GM08714 (cell line): ENCODE measurements around the gene CDH15.

Experiments used
- H3K4me3 ChIP-seq: fragments of 200-500 bp; sonication (Bioruptor generic); 2 replicates; pipeline ENCODE4 v1.5.1; 2014; ENCODE audit warnings: mild to moderate bottlenecking, low read length, inconsistent platforms
- ZNF274 ChIP-seq: IDR thresholded peaks from 2 replicates; pipeline ENCODE4 v1.6.1; 2012; ENCODE audit warnings: mild to moderate bottlenecking, low read depth, low read length

CDH15 gene

DNA sequence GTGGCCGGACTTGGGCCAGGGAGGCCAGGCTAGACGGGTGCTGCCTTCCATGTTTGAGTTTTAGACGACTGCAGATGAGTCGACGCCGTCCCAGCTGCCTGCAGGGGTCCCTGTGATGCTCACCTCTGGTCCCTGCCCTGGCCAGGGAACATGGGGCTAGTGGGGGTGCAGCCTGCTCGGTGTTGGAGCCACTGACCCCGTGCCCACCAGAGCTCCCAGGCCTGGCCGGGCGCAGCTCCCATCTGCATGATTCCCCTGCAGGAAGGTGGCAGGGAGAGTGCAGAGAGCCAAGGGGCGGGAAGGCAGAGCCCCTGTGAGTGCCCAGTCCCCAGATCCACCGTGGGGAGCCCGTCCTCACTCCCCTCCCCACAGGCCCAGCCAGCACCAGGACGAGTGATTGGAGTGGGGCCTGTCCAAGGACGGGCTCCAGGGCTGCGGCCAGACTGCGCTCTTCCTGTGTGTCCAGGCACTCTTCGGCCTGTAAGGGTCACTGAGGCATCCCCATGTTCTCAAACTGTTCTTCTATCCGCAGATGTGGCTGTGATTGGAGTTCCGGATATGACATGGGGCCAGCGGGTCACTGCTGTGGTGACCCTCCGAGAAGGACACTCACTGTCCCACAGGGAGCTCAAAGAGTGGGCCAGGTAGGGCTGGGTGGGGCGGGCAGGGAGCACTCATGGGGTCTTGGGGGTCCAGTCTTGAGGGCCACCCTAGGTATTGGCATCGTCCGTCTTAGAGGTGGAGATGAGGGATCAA lies 26.0 kb upstream of the CDH15 start:
- no peak for TF ChIP-seq ZNF274

DNA sequence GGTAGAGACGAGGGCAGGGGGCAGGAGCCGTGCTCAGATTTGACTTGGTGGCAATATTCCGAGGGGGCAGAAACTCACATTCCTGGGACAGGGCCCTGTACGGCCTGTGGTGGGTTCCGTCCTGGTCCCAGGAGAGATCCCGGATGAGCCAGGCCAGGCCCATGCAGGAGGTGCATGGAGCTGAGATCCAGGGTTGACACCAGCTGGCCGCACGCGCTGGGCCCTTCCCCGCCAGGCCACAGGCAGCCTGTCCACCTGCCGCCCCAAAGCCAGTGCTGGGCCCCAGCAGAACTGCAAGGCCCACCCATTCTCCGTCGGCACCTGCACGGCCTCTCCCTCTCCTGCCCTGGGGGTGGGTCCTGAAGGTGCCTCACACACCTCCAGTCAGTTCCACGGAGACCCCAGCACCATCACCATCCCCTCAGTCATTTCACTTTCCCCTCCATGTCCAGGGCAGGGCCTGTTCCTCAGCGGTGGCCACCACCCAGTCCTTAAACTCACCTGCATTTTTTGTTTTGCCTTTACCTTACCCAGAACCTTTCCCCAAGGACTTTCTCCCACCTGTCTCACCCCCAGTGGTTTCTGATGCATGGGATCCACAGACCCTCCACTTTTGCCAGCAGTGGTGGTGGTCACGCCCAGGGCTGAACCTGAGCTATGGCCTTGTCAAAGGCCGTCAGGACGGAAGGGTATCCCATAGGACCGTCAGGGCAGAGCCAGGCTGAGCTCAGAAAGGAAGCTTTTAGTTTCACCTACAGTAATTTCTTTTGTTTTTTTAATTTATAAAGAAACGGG lies 25.1 kb upstream of the CDH15 start:
- H3K4me3 ChIP-seq, result no peak overlapping the region
- no peak for TF ChIP-seq ZNF274

More for the DNA sequence above, 26.0 kb upstream of the CDH15 start:
- no peak overlapping the region for H3K4me3 ChIP-seq

DNA sequence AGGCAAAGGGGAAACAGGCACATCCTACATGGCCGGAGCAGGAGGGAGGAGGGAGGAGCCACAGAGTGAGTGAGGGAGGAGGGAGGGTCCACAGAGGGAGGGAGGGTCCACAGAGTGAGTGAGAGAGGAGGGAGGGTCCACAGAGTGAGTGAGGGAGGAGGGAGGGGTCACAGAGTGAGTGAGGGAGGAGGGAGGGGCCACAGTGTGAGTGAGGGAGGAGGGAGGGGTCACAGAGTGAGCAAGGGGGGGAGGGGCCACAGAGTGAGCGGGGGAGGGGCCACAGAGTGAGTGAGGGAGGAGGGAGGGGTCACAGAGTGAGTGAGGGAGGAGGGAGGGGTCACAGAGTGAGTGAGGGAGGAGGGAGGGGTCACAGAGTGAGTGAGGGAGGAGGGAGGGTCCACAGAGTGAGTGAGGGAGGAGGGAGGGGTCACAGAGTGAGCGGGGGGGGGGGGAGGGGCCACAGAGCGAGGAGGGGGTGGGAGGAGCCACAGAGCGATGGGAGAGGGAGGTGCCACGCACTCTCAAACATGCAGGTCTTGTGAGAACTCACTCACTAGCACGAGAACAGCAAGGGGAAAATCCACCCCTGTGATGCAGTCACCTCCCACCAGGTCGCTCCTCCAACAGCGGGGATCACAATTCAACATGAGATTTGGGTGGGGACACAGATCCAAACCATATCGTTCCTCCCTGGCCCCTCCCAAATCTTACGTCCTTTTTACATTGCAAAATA lies 24.3 kb upstream of the CDH15 start:
- TF ChIP-seq ZNF274, result no peak
- H3K4me3 ChIP-seq, result no peak overlapping the region

GRCh38 chr16:89149386-89149785 lies 22.2 kb upstream of the CDH15 start:
- no peak for TF ChIP-seq ZNF274
- H3K4me3 ChIP-seq, result no peak overlapping the region

DNA sequence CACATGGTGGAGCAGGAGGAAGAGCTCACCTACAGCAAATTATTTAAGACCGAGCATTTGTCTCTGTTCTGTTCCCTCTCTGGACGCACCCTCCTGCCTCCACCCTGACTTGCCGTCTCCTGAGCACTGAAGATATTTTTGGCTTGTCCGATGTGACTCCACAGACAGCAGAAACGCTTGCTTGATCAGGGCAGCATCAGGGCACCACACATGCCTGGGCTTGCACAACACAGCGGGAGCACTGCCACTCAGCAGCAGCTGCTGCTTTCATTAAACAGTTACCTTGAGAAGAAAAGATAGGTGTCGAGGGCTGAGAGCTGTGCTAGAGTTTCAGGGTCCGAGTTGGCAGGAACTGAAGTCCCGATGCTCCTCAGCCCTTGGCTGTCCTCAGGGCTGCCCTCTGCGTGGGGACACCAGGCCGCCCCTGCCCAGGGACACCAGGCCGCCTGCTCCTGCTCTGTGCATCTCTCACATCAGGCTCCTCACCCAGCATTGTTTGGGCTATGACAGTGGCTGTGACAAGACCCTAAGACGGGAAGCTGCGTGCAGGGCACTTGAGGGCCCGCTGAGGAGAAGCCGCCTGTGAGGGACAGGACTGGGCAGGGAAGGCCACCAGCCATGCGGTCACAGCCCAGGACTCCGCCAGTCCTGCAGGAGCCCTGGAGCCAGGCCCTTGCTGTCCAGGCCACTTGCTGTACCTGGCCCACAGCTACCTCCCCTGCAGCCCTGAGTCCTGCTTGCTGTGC lies 21.3 kb upstream of the CDH15 start:
- H3K4me3 ChIP-seq, result no peak overlapping the region
- no peak for TF ChIP-seq ZNF274

DNA sequence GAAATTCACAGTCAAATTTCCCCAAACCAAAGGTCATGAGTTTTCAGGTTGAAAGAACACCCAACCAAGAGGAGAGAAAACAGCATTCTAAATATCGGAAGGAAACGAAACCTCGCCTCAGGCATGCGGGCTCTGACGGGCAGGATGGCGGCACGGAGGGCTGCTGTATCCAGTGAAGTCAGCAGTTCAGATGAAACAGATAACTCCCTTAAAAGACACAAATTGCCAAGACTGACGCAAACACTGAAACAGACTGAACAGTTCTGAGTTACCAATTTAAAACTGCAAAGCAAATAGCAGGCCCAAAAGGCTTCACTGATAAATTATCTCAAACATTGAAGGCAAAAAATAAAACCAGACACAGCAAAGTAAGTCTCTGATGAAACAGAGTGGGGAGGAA lies 20.6 kb upstream of the CDH15 start:
- TF ChIP-seq ZNF274, result no peak
- H3K4me3 ChIP-seq, result no peak overlapping the region

DNA sequence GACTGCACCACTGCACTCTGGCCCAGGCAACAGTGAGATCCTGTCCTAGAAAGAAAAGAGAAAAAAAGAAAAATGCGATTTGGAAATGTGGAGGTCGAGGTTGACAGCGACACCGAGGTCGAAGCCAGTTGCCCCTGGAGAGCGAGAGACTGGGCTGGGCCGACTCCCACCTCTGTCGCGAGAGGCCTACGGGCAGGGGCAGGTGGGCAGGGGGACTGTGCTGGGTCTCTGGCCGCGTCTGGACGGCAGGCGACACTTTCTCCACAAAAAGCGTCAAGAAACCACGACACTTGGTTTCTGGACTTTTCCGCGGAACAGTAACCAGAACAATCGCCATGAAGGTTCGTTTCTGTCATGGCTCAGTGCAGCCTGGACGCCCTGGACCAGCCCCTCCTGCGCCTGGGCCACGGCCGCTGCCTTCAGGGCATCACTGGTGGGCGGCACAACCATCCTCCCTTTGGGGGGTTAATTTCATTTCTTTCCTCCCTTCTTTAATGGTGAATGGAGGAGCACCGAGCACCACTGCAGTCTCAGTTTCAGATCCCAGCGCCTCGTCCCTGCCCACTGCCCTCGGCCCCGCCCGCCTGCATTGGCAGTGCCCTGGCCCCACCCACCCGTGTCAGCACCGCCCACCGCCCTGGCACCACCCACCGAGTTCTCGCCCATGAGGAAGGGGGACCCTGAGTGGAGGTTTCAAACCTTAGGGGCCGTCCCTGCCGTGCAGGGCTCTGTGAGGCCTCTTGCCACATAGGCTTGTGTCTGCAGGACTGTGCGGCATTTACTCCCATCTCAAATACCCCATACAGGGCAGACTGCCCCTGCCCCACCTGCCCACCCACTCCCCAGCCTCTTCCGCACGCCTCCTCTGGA lies 18.5 kb upstream of the CDH15 start:
- TF ChIP-seq ZNF274, result no peak
- no peak overlapping the region for H3K4me3 ChIP-seq

GRCh38 chr16:89153848-89154271 lies 17.7 kb upstream of the CDH15 start:
- no peak overlapping the region for H3K4me3 ChIP-seq
- no peak for TF ChIP-seq ZNF274

DNA sequence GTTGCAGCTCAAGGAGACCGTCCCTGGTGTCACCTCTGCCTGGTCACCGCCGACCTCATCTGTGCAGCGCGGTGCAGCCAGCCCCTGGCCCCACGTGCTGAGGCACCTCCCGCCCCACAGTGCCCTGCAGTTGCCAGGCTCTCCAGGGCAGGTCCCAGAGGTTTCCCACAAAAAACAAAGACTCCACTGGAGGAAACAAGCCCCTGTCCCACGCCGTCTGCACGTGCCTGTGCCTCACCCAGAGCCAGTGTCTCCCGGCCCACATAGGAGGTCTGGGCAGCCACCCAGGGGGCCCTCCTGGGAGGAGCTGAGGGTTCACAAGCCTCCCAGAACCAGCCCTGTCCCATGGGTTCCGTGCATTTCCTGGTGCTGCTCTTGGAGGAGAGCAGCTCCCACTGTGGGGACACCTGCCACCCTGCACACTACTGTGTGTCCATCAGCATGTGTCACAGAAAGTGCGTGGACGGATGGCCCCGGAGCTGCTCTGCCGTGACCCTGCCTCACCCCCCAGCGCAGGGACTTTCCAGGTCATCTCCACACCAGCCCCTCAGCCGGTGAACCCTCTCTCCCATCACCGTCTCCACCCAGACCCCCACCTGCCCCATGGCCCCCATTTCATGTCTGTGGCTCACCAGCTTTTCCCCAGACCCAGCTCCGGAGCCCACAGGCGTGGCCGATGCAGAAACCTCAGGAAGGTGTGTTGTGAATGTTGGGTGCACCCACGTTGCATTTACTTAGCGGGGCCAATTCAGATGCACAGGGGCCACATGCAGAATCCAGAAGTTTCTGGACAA lies 17.0 kb upstream of the CDH15 start:
- no peak overlapping the region for H3K4me3 ChIP-seq
- TF ChIP-seq ZNF274, result no peak

- no peak overlapping the region for H3K4me3 ChIP-seq
- TF ChIP-seq ZNF274, result no peak
Observed at GRCh38 chr16:89155184-89155679, 16.3 kb upstream of the CDH15 start.

GRCh38 chr16:89155851-89156739 lies 15.5 kb upstream of the CDH15 start:
- no peak for TF ChIP-seq ZNF274
- H3K4me3 ChIP-seq, result no peak overlapping the region
